GM23338 (cell line): ENCODE measurements around the gene RNF167. TPM values are rescaled to one million over a fixed set of nuclear protein-coding genes. Genes with fewer than 3 reads are reported as not detected.

ENCODE experiments used
- ATAC-seq: fragments of 200-7000 bp; cut with Tn5 transposase; 3 replicates; pipeline ENCODE4 v1.9.1; 2020
- DNase-seq: peaks from one replicate; pipeline ENCODE4 v3.0.0-alpha.2; 2015; ENCODE audit warnings: low spot score
- H2AFZ ChIP-seq: fragments of 200-600 bp; sonication (generic); 2 replicates; pipeline ENCODE4 v1.8.0; 2016; ENCODE audit warnings: antibody characterized with exemption, mild to moderate bottlenecking, moderate library complexity
- H3F3A ChIP-seq: fragments of 200-600 bp; sonication (generic); replicated peaks from 2 replicates; pipeline ENCODE4 v1.8.0; 2017; ENCODE audit warnings: antibody characterized with exemption, mixed run types, low read depth
- H3K27ac ChIP-seq: fragments of 200-600 bp; sonication (generic); 2 replicates; pipeline ENCODE4 v1.6.1; 2016; ENCODE audit warnings: low read depth
- H3K27me3 ChIP-seq: fragments of 200-600 bp; sonication (generic); 2 replicates; pipeline ENCODE4 v1.8.0; 2016; ENCODE audit warnings: mild to moderate bottlenecking, mixed run types, moderate library complexity; ENCODE audit not compliant: insufficient read depth
- H3K36me3 ChIP-seq: fragments of 200-600 bp; sonication (generic); 2 replicates; pipeline ENCODE4 v1.8.0; 2016; ENCODE audit warnings: mild to moderate bottlenecking; ENCODE audit not compliant: insufficient read depth
- H3K4me1 ChIP-seq: fragments of 200-600 bp; sonication (generic); 2 replicates; pipeline ENCODE4 v1.8.0; 2016; ENCODE audit warnings: mild to moderate bottlenecking, moderate library complexity; ENCODE audit not compliant: insufficient read depth
- H3K4me2 ChIP-seq: fragments of 200-600 bp; sonication (generic); 2 replicates; pipeline ENCODE4 v1.7.1; 2017; ENCODE audit warnings: mixed run types
- H3K4me3 ChIP-seq: fragments of 200-600 bp; sonication (generic); 2 replicates; pipeline ENCODE4 v1.6.1; 2016; ENCODE audit warnings: mixed run types
- H3K79me2 ChIP-seq: fragments of 200-600 bp; sonication (generic); replicated peaks from 2 replicates; pipeline ENCODE4 v1.8.0; 2017; ENCODE audit warnings: mild to moderate bottlenecking; ENCODE audit not compliant: insufficient read depth
- H3K9me2 ChIP-seq: fragments of 200-600 bp; sonication (generic); 2 replicates; pipeline ENCODE4 v1.8.0; 2017; ENCODE audit not compliant: insufficient read depth
- H4K20me1 ChIP-seq: fragments of 200-600 bp; sonication (generic); replicated peaks from 2 replicates; pipeline ENCODE4 v1.8.0; 2017; ENCODE audit warnings: mild to moderate bottlenecking; ENCODE audit not compliant: insufficient read depth
- H3K27ac Mint-ChIP-seq: 2 replicates; pipeline ENCODE4 v1.8.0; 2020; ENCODE audit warnings: inconsistent platforms, mild to moderate bottlenecking, moderate library complexity, mixed read lengths
- H3K27me3 Mint-ChIP-seq: 3 replicates; pipeline ENCODE4 v1.8.0; 2022; ENCODE audit warnings: low read depth, mild to moderate bottlenecking, moderate library complexity, mixed read lengths, inconsistent platforms; ENCODE audit not compliant: insufficient read depth, poor library complexity
- H3K36me3 Mint-ChIP-seq: 3 replicates; pipeline ENCODE4 v1.8.0; 2021; ENCODE audit warnings: low read depth, mild to moderate bottlenecking, inconsistent platforms, moderate library complexity, mixed read lengths
- H3K4me1 Mint-ChIP-seq: 3 replicates; pipeline ENCODE4 v1.8.0; 2020; ENCODE audit warnings: mild to moderate bottlenecking, inconsistent platforms, mixed read lengths
- H3K4me3 Mint-ChIP-seq: 3 replicates; pipeline ENCODE4 v1.8.0; 2021; ENCODE audit warnings: moderate library complexity, mild to moderate bottlenecking, inconsistent platforms, mixed read lengths
- H3K9me3 Mint-ChIP-seq: 3 replicates; pipeline ENCODE4 v1.8.0; 2020; ENCODE audit warnings: moderate library complexity, mild to moderate bottlenecking, inconsistent platforms, mixed read lengths
- CREB1 ChIP-seq: fragments of 250-450 bp; sonication (Bioruptor Pico); IDR thresholded peaks from 2 replicates; pipeline ENCODE4 v1.5.0; 2020; ENCODE audit warnings: low read depth, mild to moderate bottlenecking, moderate library complexity
- EZH2 ChIP-seq: fragments of 200-600 bp; sonication (generic); IDR thresholded peaks from one replicate; pipeline ENCODE4 v1.8.0; 2017; ENCODE audit warnings: antibody characterized with exemption, mild to moderate bottlenecking, low read depth; ENCODE audit not compliant: unreplicated experiment
- EZH2phosphoT487 ChIP-seq: fragments of 200-600 bp; sonication (generic); IDR thresholded peaks from one replicate; pipeline ENCODE4 v1.8.1; 2018; ENCODE audit warnings: antibody characterized with exemption; ENCODE audit not compliant: unreplicated experiment
- JUNB ChIP-seq: IDR thresholded peaks from one replicate; pipeline ENCODE4 v1.6.1; 2016; ENCODE audit warnings: antibody characterized with exemption; ENCODE audit not compliant: unreplicated experiment
- POLR2AphosphoS5 ChIP-seq: IDR thresholded peaks from 2 replicates; pipeline ENCODE4 v1.6.1; 2016; ENCODE audit warnings: antibody characterized with exemption, low read depth
- STAT1 ChIP-seq: IDR thresholded peaks from one replicate; pipeline ENCODE4 v1.6.1; 2016; ENCODE audit warnings: antibody characterized with exemption; ENCODE audit not compliant: unreplicated experiment
- ZNF114 ChIP-seq: fragments of 250-450 bp; sonication (Bioruptor Pico); IDR thresholded peaks from 2 replicates; pipeline ENCODE4 v1.5.0; 2020; ENCODE audit warnings: mild to moderate bottlenecking, moderate library complexity
- polyA plus RNA-seq: library from polyadenylated mRNA; unstranded; fragments of >200 nt; fragmentation: Nextera tagmentation; extraction: Ambion mirVana; gene quantifications from 2 replicates; pipeline ENCODE4 v1.2.1, GENCODE V29; 2016
- total RNA-seq: library from RNA; depleted of rRNA; stranded (reverse); fragments of >200 nt; shearing (Covaris generic); gene quantifications from 2 replicates; pipeline ENCODE4 v1.2.3, GENCODE V29; 2014
- TF ChIP-seq, protein P1 (sequence below): fragments of 250-450 bp; sonication (Bioruptor Pico); IDR thresholded peaks from 2 replicates; pipeline ENCODE4 v1.5.0; 2020; ENCODE audit warnings: mild to moderate bottlenecking, moderate library complexity
- TF ChIP-seq, protein P2 (sequence below): IDR thresholded peaks from one replicate; pipeline ENCODE4 v1.6.1; 2018; ENCODE audit warnings: antibody characterized with exemption; ENCODE audit not compliant: unreplicated experiment
- TF ChIP-seq, protein P3 (sequence below): IDR thresholded peaks from 2 replicates; pipeline ENCODE4 v1.6.1; 2016; ENCODE audit warnings: antibody characterized with exemption

Gene RNF167
- total and polyA plus RNA-seq, 2 experiments from 2014 or later, result 61.2 to 84.4 TPM

DNA sequence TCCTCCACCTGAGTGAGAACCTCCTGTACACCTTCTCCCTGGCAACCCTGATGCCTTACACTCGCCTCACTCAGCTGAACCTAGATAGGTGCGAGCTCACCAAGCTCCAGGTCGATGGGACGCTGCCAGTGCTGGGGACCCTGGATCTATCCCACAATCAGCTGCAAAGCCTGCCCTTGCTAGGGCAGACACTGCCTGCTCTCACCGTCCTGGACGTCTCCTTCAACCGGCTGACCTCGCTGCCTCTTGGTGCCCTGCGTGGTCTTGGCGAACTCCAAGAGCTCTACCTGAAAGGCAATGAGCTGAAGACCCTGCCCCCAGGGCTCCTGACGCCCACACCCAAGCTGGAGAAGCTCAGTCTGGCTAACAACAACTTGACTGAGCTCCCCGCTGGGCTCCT, 7.3 kb upstream of the RNF167 start (continued):
- TF ChIP-seq, protein P1, sequence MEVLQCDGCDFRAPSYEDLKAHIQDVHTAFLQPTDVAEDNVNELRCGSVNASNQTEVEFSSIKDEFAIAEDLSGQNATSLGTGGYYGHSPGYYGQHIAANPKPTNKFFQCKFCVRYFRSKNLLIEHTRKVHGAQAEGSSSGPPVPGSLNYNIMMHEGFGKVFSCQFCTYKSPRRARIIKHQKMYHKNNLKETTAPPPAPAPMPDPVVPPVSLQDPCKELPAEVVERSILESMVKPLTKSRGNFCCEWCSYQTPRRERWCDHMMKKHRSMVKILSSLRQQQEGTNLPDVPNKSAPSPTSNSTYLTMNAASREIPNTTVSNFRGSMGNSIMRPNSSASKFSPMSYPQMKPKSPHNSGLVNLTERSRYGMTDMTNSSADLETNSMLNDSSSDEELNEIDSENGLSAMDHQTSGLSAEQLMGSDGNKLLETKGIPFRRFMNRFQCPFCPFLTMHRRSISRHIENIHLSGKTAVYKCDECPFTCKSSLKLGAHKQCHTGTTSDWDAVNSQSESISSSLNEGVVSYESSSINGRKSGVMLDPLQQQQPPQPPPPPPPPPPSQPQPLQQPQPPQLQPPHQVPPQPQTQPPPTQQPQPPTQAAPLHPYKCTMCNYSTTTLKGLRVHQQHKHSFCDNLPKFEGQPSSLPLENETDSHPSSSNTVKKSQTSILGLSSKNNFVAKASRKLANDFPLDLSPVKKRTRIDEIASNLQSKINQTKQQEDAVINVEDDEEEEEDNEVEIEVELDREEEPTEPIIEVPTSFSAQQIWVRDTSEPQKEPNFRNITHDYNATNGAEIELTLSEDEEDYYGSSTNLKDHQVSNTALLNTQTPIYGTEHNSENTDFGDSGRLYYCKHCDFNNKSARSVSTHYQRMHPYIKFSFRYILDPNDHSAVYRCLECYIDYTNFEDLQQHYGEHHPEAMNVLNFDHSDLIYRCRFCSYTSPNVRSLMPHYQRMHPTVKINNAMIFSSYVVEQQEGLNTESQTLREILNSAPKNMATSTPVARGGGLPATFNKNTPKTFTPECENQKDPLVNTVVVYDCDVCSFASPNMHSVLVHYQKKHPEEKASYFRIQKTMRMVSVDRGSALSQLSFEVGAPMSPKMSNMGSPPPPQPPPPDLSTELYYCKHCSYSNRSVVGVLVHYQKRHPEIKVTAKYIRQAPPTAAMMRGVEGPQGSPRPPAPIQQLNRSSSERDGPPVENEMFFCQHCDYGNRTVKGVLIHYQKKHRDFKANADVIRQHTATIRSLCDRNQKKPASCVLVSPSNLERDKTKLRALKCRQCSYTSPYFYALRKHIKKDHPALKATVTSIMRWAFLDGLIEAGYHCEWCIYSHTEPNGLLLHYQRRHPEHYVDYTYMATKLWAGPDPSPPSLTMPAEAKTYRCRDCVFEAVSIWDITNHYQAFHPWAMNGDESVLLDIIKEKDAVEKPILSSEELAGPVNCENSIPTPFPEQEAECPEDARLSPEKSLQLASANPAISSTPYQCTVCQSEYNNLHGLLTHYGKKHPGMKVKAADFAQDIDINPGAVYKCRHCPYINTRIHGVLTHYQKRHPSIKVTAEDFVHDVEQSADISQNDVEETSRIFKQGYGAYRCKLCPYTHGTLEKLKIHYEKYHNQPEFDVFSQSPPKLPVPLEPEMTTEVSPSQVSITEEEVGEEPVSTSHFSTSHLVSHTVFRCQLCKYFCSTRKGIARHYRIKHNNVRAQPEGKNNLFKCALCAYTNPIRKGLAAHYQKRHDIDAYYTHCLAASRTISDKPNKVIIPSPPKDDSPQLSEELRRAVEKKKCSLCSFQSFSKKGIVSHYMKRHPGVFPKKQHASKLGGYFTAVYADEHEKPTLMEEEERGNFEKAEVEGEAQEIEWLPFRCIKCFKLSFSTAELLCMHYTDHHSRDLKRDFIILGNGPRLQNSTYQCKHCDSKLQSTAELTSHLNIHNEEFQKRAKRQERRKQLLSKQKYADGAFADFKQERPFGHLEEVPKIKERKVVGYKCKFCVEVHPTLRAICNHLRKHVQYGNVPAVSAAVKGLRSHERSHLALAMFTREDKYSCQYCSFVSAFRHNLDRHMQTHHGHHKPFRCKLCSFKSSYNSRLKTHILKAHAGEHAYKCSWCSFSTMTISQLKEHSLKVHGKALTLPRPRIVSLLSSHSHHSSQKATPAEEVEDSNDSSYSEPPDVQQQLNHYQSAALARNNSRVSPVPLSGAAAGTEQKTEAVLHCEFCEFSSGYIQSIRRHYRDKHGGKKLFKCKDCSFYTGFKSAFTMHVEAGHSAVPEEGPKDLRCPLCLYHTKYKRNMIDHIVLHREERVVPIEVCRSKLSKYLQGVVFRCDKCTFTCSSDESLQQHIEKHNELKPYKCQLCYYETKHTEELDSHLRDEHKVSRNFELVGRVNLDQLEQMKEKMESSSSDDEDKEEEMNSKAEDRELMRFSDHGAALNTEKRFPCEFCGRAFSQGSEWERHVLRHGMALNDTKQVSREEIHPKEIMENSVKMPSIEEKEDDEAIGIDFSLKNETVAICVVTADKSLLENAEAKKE (CRISPR knock-in tag), result no peak
- TF ChIP-seq EZH2 (no peak), CREB1 (CRISPR knock-in tag) (no peak), STAT1 (no peak)

DNA sequence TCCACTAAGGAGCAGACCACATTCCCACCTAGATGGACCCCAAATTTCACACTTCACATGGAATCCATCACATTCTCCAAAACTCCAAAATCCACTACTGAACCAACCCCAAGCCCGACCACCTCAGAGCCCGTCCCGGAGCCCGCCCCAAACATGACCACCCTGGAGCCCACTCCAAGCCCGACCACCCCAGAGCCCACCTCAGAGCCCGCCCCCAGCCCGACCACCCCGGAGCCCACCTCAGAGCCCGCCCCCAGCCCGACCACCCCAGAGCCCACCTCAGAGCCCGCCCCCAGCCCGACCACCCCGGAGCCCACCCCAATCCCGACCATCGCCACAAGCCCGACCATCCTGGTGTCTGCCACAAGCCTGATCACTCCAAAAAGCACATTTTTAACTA, 6.4 kb upstream of the RNF167 start:
- no peak overlapping the region for H3K4me2 ChIP-seq
- Mint-ChIP-seq H3K27me3 (peaks cover 10% of the 10 kb centered on the region), H3K4me1 (peaks cover 22% of the 10 kb centered on the region), H3K9me3 (no peaks in the 10 kb centered on the region), H3K4me3 (no peak overlapping the region), H3K27ac (no peak overlapping the region), H3K36me3 (peaks cover 43% of the 10 kb centered on the region)
- peaks cover 3% of the 10 kb centered on the region for H3K4me1 ChIP-seq
- H3K27ac ChIP-seq, result no peak overlapping the region
- no peaks in the 10 kb centered on the region for H3K9me2 ChIP-seq
- H2AFZ ChIP-seq, result no peak overlapping the region
- peaks cover 4% of the 10 kb centered on the region; the same call in 1 of the 2 replicates for H3F3A ChIP-seq
- H3K27me3 ChIP-seq, result no peaks in the 10 kb centered on the region
- no peak overlapping the region for H3K4me3 ChIP-seq
- TF ChIP-seq, protein P2, sequence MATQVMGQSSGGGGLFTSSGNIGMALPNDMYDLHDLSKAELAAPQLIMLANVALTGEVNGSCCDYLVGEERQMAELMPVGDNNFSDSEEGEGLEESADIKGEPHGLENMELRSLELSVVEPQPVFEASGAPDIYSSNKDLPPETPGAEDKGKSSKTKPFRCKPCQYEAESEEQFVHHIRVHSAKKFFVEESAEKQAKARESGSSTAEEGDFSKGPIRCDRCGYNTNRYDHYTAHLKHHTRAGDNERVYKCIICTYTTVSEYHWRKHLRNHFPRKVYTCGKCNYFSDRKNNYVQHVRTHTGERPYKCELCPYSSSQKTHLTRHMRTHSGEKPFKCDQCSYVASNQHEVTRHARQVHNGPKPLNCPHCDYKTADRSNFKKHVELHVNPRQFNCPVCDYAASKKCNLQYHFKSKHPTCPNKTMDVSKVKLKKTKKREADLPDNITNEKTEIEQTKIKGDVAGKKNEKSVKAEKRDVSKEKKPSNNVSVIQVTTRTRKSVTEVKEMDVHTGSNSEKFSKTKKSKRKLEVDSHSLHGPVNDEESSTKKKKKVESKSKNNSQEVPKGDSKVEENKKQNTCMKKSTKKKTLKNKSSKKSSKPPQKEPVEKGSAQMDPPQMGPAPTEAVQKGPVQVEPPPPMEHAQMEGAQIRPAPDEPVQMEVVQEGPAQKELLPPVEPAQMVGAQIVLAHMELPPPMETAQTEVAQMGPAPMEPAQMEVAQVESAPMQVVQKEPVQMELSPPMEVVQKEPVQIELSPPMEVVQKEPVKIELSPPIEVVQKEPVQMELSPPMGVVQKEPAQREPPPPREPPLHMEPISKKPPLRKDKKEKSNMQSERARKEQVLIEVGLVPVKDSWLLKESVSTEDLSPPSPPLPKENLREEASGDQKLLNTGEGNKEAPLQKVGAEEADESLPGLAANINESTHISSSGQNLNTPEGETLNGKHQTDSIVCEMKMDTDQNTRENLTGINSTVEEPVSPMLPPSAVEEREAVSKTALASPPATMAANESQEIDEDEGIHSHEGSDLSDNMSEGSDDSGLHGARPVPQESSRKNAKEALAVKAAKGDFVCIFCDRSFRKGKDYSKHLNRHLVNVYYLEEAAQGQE, result no peak
- TF ChIP-seq EZH2phosphoT487 (no peak), EZH2 (no peak), JUNB (no peak), CREB1 (CRISPR knock-in tag) (no peak), ZNF114 (no peak), POLR2AphosphoS5 (no peak), STAT1 (no peak)
- TF ChIP-seq, protein P3, sequence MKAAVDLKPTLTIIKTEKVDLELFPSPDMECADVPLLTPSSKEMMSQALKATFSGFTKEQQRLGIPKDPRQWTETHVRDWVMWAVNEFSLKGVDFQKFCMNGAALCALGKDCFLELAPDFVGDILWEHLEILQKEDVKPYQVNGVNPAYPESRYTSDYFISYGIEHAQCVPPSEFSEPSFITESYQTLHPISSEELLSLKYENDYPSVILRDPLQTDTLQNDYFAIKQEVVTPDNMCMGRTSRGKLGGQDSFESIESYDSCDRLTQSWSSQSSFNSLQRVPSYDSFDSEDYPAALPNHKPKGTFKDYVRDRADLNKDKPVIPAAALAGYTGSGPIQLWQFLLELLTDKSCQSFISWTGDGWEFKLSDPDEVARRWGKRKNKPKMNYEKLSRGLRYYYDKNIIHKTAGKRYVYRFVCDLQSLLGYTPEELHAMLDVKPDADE, result no peak
- no peaks in the 10 kb centered on the region; the same call in 1 of the 2 replicates for H3K36me3 ChIP-seq
- ATAC-seq, result no peak
- H4K20me1 ChIP-seq, result no peaks in the 10 kb centered on the region
- no peak for DNase-seq
- peaks cover 5% of the 10 kb centered on the region for H3K79me2 ChIP-seq
